IMR-90 (cell line): ENCODE results near the gene ZC2HC1B.

Source experiments
- POLR2A ChIP-seq: IDR thresholded peaks from 2 replicates; pipeline ENCODE4 v1.6.1; 2012; ENCODE audit warnings: mild to moderate bottlenecking, low read depth, low read length
- SMC3 ChIP-seq: fragments of 150-350 bp; IDR thresholded peaks from 2 replicates; pipeline ENCODE4 v1.6.1; 2016; ENCODE audit warnings: low read depth, mild to moderate bottlenecking, antibody characterized with exemption, low read length, moderate library complexity

DNA sequence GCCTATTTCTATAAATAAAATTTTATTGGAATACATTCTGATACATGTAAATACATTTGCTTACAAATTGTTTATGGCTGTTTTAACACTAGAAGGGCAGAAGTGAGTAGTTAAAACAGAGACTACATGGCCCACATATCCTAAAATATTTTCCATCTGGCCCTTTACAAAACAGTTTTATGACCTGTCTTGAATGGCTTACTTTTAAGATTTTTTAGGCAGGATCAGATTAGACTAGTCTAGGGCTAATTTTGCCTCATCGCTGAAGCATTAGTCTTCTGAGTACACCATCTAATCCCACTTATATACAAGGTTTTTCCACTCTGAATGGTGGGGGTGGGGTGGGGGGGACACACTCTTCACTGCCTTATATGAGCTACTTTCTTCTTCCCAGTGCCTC, 116.6 kb downstream of the ZC2HC1B start:
- TF ChIP-seq POLR2A: no peak
- no peak for TF ChIP-seq SMC3
